Coronary artery (tissue), 2 donors: ENCODE results near the gene DIS3L2.

Experiments
- DNase-seq: peaks from one replicate; pipeline ENCODE4 v3.0.0-alpha.2; 2017; ENCODE audit warnings: low spot score
- H3K27ac ChIP-seq, 2 donors: fragments of 200-600 bp; sonication (generic); one replicate each; pipeline ENCODE4 v1.5.1; 2016 to 2019
- H3K4me3 ChIP-seq: fragments of 200-600 bp; sonication (generic); 2 replicates; pipeline ENCODE4 v1.5.1; 2016; ENCODE audit warnings: mild to moderate bottlenecking, moderate library complexity
- TF ChIP-seq, protein P1 (sequence below): fragments of 200-600 bp; sonication (generic); IDR thresholded peaks from one replicate; pipeline ENCODE4 v1.5.1; 2019; ENCODE audit warnings: antibody characterized with exemption

DIS3L2 gene

DNA sequence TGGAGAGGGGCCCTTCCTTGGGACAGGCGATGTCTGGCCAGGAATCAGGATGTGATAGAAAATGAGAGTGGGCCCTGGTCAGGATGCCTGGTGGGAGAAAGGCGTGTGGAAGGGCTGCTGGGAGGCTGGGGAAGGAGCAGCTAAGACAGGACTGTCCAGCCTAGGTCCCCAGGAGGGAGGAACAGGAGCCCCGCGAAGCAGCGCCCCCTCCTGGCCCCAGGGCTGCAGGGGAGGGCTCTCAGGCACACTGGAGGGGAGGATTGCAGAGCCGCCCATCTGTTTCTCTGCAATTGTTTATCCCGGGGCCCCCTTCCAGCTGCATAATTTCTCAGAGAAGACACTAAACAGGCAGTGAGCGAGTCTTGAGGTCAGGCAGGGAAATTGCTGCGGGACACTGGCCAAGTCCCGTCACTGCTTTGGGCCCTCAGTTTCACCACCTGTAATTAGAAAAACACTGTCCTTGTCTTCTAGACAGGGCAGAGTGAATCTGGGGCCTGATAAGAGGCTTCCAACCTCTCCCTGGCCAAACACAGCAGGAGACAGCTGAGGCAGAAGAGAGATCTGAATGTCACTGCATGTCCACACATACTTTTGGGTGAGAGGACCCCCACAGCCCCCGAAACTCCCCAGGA is 31.4 kb upstream of the DIS3L2 start:
- TF ChIP-seq, protein P1, sequence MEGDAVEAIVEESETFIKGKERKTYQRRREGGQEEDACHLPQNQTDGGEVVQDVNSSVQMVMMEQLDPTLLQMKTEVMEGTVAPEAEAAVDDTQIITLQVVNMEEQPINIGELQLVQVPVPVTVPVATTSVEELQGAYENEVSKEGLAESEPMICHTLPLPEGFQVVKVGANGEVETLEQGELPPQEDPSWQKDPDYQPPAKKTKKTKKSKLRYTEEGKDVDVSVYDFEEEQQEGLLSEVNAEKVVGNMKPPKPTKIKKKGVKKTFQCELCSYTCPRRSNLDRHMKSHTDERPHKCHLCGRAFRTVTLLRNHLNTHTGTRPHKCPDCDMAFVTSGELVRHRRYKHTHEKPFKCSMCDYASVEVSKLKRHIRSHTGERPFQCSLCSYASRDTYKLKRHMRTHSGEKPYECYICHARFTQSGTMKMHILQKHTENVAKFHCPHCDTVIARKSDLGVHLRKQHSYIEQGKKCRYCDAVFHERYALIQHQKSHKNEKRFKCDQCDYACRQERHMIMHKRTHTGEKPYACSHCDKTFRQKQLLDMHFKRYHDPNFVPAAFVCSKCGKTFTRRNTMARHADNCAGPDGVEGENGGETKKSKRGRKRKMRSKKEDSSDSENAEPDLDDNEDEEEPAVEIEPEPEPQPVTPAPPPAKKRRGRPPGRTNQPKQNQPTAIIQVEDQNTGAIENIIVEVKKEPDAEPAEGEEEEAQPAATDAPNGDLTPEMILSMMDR, result no peak
- Histone ChIP-seq H3K4me3 (no peak overlapping the region), H3K27ac (no peak overlapping the region)
- peak; percentile 62 for DNase-seq

DNA sequence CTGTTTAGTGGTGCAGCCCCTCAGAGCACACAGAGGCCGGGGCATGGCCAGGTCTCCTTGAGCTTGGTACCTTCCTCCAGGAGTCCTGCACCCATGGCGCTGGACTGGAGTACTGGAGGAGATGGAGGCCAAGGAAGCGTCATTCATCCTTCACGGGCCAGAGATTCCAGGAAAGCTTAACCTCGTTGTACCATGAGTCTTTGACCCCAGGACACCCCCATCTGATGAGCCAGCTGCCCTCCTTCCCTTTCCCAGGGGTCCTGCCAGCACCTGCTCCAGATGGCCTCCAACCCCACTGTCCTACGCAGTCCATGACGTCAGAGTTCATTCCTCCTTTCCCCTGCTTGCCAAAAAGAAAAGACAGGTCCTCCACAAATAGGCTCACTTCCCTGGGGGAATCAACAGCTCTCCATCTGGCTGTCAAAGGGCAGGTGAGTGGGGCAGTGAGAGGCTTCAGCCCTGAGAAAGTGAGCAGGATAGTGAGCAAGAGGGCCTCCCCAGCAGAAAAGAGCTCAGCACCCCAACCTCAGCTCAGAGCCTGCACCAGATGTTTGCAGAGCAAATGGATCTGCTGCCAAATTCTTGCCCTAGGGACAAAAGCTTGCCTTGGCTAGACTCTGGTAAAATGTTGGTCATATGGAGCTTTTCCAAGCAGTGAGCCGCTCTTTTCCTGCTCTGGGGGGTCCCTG is 30.8 kb upstream of the DIS3L2 start:
- peak; percentile 69 for DNase-seq
- H3K27ac ChIP-seq, result no peak overlapping the region

DNA sequence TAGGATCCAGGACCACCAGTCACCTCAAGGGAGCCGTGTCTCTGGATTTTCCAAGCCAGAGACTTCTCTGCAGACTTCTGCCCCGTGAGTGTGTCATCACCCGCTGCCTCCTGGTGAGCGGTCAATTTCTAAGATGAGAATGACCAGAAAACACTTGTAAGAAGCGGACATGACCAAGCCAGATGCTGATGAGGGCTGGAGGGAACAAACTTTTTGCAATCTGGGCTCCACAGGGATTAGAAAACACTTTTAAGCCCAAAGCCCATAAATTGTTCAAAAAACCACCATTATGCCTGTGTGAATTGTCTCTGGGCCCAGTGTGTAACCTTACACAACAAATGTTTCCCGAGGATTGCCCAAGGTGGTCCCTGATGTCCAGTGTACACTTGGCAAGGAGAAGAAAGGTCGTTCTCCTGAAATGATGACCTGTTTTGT is 30.0 kb upstream of the DIS3L2 start:
- Histone ChIP-seq H3K4me3 (no peak overlapping the region), H3K27ac (no peak overlapping the region)
- DNase-seq, result no peak
- TF ChIP-seq, protein P1, result no peak

More for the DNA sequence above, 30.8 kb upstream of the DIS3L2 start:
- H3K4me3 ChIP-seq, result no peak overlapping the region
- TF ChIP-seq, protein P1, result no peak

DNA sequence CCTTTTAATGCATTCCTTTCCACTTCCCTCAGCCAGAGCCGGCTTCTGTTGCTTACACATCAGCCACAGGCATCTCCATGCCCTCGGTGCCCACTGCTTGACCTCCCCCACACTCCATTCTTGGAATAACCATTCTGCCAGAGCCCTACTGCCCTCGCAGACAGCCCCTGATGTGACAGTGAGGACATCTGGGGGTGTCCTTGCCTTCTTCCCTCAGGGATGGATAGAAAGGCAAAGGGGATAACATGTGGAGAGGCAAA is 28.9 kb upstream of the DIS3L2 start:
- H3K27ac ChIP-seq, result no peak overlapping the region
- TF ChIP-seq, protein P1, result no peak
- no peak for DNase-seq
- no peak overlapping the region for H3K4me3 ChIP-seq

DNA sequence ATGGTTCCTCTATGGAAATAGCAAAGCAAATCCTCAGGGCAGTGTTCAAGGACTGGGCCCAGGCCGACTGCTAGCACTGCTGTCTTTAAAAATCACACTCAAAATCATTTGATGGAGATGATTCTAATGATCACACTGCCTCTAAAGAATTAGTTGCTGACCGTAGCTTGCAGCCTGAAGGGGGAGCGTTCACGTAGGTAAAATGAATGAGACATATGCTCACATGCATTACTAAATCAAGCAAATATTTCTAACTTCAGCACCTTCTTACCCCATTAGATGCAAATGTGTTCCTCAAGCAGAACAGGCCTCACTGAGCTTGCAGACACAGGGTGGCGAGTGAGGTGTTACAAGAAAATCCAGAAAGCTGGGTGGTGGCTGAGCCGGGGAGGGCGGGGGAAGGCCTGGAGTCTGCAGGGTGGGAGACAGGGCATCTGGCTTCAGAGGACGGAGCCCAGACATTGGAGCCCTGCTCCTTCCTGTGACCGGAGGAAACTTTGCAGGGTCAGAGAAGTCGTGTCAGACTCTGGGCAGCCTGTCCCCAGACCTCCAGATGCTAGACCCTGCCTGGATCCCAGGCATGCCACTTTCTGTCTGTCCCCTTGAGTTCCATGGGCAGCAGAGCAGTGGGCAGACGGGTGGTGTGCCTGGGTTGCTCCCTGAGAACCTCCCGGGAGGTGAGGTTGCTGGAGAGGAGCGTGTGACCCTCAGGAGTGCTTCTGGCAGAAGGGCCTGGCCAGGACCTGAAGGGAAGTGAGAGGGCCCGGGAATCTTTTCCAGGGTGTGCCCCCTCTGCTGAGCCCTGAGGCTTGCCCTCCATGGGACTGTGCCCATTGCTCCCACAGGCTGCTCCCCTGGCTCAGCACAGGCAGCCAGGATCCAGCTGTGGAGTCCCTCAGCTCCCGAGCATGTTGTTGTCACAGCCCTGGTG is 28.3 kb upstream of the DIS3L2 start:
- no peak overlapping the region for H3K27ac ChIP-seq
- TF ChIP-seq, protein P1, result no peak
- H3K4me3 ChIP-seq, result no peak overlapping the region
- DNase-seq, result no peak

DNA sequence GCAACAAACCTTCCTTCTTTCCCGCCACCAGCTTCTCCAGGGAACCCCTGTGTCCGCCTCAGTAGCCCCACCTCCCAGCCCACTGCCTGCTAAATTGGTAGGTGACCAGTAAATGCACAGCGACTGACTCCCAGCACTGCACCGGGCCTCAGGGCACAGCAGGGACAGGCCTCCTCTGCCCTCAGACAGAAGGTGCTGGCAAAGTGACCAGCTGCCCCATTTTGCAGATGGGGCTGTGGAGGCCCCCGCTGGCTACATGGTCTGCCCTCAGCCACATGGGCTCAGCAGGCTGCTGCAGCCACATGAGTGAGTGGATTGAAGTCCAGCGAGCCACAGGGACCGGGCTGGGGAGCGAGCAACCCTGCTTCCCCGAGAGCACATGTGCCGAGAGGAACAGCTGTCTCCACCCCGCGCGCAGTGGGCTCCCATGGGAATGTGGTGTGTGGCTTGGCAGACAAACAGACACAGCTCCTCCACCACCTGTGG is 27.6 kb upstream of the DIS3L2 start:
- Histone ChIP-seq H3K27ac (no peak overlapping the region), H3K4me3 (no peak overlapping the region)
- DNase-seq, result no peak
- TF ChIP-seq, protein P1, result no peak
